ENCODE results near the gene ATP12A.

ATP12A gene

DNA sequence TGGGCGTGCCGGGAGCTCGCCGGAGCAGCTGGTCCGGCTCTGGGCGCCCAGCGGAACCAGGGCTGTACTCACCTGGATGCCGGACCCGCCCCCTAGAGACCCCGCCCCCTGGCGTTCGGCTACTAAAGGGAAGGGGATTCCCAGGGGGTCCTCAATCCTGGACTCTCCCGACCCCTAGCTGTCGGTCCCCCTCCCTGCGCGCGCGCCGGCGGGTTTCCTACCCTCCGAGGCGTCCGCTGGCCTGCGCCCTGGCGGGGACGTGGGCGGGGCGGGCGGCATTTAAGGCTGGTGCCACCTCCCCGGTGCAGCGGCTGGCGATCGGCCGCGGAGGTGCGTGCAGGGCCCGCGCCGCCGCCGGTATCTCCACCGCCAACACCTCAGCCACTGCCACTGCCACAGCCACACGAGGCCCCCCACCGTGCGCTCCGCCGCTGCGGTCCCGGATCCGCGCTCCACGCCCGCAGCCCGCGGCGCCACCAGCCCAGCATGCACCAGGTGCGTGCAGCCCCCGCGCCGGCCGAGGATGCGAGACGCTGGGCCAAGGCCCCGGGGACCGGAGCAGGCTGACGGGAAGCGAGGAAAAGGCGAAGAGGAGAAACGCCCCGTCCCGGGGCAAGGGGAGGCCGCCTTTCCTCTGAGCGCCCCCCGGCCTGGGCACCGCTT, at the start of gene ATP12A:
ATP12A (plus strand) TSS at position 151 of the 663 bp plus-strand sequence; CDS start at position 487, 336 bp downstream.
- peak within 1 kb of the TSS; percentile 24 for H3K4me3 ChIP-seq (replicated peaks; ENCODE audit: low read depth, low read length)
- TF ChIP-seq, protein P1, sequence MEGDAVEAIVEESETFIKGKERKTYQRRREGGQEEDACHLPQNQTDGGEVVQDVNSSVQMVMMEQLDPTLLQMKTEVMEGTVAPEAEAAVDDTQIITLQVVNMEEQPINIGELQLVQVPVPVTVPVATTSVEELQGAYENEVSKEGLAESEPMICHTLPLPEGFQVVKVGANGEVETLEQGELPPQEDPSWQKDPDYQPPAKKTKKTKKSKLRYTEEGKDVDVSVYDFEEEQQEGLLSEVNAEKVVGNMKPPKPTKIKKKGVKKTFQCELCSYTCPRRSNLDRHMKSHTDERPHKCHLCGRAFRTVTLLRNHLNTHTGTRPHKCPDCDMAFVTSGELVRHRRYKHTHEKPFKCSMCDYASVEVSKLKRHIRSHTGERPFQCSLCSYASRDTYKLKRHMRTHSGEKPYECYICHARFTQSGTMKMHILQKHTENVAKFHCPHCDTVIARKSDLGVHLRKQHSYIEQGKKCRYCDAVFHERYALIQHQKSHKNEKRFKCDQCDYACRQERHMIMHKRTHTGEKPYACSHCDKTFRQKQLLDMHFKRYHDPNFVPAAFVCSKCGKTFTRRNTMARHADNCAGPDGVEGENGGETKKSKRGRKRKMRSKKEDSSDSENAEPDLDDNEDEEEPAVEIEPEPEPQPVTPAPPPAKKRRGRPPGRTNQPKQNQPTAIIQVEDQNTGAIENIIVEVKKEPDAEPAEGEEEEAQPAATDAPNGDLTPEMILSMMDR (IDR thresholded peaks at IDR 0.05; ENCODE audit: low read depth, low read length, missing control alignments): no peak
- no peak for DNase-seq (ENCODE audit: extremely low read depth, low read depth)

DNA sequence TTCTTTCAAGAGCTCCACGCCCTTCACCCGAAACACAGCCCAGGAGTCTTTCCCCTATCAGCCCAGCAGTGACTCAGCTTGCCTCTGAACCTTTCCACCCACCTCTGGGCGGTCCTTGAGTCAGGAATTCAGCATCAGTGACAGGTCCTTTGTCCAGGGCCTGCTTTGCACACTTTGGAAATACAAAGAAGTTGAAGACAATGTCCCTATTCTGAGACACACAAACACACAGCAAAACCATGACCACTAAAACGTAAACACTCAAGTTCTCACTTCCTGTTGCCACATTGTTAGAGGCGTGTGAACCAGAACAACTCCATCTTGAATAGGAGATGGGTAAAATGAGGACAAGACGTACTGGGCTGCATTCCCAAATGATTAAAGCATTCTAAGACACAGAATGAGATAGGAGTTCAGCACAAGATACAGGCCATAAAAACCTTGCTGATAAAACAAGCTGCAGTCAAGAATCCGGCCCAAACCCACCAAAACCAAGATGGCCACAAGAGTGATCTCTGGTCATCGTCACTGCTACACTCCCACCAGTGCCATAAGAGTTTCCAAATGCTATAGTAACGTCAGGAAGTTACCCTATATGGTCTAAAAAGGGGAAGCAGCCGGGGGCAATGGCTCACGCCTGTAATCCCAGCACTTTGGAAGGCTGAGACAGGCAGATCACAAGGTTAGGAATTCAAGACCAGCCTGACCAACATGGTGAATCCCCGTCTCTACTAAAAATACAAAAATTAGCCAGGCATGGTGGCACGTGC, 49.2 kb upstream of the ATP12A start:
- DNase-seq (ENCODE audit: extremely low read depth, low read depth): no peak
- TF ChIP-seq, protein P1 (IDR thresholded peaks at IDR 0.05; ENCODE audit: low read depth, low read length, missing control alignments): no peak

DNA sequence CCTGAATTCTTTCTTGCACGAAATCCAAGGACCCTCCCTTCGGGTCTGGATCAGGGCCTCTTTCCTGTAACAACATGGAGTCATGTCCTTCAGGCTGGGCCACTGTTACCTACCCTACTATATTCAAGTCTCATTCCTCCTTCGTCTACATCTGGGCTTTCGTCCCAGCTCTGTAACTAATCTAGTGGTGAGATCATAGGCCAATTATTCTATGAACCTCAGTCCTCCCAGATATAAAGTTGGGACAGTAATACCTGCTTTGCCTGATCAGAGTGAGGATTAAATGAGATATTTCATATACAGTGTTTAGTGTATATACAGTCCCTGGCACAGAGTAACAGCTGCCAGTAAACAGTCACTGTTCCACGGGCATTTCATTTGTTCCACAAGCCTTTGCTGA, 48.3 kb upstream of the ATP12A start:
- H3K4me3 ChIP-seq (replicated peaks; ENCODE audit: low read depth, low read length): no peak overlapping the region
- TF ChIP-seq, protein P1 (IDR thresholded peaks at IDR 0.05; ENCODE audit: low read depth, low read length, missing control alignments): no peak

More for the DNA sequence above, 49.2 kb upstream of the ATP12A start:
- no peak overlapping the region for H3K4me3 ChIP-seq (replicated peaks; ENCODE audit: low read depth, low read length)

DNA sequence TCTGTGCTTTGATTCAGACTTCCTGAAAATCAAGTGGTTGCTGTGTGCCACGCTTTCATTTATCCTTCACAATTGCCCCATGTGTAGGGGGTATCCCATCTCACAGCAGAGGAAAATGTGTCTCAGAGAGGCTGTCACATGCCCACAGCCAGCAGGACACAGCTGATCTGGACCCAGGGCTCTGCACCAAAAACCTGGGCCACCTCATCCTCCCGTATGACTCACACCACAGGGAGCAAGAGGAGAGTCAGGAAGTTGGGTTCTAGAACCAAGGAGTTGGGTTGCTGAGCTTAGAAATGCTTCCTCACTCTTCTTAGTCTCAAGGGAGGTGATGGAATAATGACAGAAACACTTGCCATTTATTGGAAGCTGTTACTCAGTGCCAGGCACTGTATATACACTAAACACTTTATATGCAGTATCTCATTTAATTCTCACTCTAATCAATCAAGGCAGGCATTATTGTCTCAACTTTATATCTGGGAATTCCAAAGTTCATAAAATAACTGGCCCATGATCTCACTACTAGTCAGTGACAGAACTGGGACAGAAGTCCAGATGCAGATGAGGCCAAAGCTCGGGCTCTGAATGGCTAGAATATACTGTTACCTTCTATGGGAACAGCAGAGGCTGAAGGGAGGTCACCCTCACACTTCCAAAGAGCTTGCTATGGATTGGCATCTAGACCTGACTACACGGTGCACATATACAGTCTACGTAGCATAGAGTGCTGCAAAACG, 47.7 kb upstream of the ATP12A start:
- H3K4me3 ChIP-seq (replicated peaks; ENCODE audit: low read depth, low read length): no peak overlapping the region
- TF ChIP-seq, protein P1 (IDR thresholded peaks at IDR 0.05; ENCODE audit: low read depth, low read length, missing control alignments): no peak
- no peak for DNase-seq (ENCODE audit: extremely low read depth, low read depth)

More for the DNA sequence above, 48.3 kb upstream of the ATP12A start:
- DNase-seq (ENCODE audit: extremely low read depth, low read depth): no peak

DNA sequence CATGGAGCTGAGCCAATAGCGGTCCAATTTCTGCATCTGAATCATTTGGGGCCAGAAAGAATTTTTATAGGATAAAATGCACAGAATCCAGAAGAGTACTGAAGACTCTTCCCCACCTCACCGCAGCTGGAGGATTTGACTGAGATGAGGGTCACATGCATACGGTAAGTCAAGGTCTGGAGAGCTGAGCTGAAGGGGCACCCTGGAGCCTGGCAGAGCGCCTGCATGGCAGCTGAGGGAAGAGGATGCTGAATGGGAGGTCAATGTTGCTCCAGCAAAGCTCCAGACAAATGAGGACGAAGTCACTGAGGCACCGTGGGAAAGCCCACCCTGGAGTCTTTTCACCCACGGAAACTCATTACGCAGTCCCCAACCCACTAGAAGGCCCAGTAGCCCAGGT, 43.4 kb upstream of the ATP12A start:
- no peak overlapping the region for H3K4me3 ChIP-seq (replicated peaks; ENCODE audit: low read depth, low read length)
- TF ChIP-seq, protein P1 (IDR thresholded peaks at IDR 0.05; ENCODE audit: low read depth, low read length, missing control alignments): no peak
- no peak for DNase-seq (ENCODE audit: extremely low read depth, low read depth)

DNA sequence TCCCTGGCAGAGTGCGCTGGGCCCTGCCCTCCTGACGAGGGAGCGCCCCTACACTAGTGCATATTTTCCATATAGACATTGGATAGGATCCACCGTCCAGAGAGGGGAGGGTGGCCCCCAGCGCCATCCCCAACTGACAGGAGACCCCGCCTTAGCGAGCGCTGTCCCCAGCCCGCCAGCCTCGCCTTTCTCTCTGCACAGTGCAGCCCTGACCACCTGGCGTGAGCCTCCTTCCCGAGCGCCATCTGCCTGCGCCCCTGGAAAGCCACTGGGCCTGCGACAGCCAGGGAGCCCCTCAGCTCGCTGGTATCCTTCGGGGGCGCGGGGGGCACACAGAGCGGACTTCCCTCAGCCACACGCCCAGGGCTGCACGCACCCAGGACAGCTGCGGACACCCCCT, 42.1 kb upstream of the ATP12A start:
- TF ChIP-seq, protein P1 (IDR thresholded peaks at IDR 0.05; ENCODE audit: low read depth, low read length, missing control alignments): no peak
- H3K4me3 ChIP-seq (replicated peaks; ENCODE audit: low read depth, low read length): no peak overlapping the region
- DNase-seq (ENCODE audit: extremely low read depth, low read depth): no peak
